Common myeloid progenitor, CD34-positive (primary cell): ENCODE data around the gene RAB27B.

ENCODE experiments used
- CTCF ChIA-PET: fragments of 350-600 bp; sonication (Branson Sonifier 250); formaldehyde crosslinking; loops from one replicate; lab custom pipeline; 2021; ENCODE audit warnings: antibody characterized with exemption; lab: Charles Lee
- POLR2A ChIA-PET: fragments of 350-600 bp; sonication (Branson Sonifier 250); formaldehyde crosslinking; loops from one replicate; lab custom pipeline; 2021; ENCODE audit warnings: antibody characterized with exemption; lab: Charles Lee
- DNase-seq, 3 donors: peaks; one replicate each; pipeline versions ENCODE4 v3.0.0 to v3.0.0-alpha.2; 2013
- H3K27ac ChIP-seq, 2 experiments: 1 replicate in 1 of 2; 2 replicates in 1 of 2; pipeline ENCODE4 v1.7.0; 2013; ENCODE audit warnings: inconsistent platforms in 2 of 2, low read length in 2 of 2, mild to moderate bottlenecking in 2 of 2, low read depth in 1 of 2, moderate library complexity in 1 of 2; ENCODE audit not compliant: severe bottlenecking in 2 of 2, insufficient read depth in 1 of 2, poor library complexity in 1 of 2
- H3K27me3 ChIP-seq, 5 experiments: replicated peaks in 2 of 5; 1 replicate in 3 of 5; 2 replicates in 2 of 5; pipeline versions ENCODE4 v1.6.1 to v1.7.0; 2013; ENCODE audit warnings: low read length in 4 of 5, mild to moderate bottlenecking in 2 of 5, moderate library complexity in 2 of 5, inconsistent platforms in 1 of 5; ENCODE audit not compliant: insufficient read depth in 5 of 5, control insufficient read depth in 4 of 5
- H3K36me3 ChIP-seq, 4 experiments: 1 replicate in 2 of 4; 2 replicates in 2 of 4; pipeline versions ENCODE4 v1.6.1 to v1.7.0; 2013; ENCODE audit warnings: low read length in 3 of 4, control low read depth in 1 of 4, mild to moderate bottlenecking in 1 of 4; ENCODE audit not compliant: control insufficient read depth in 4 of 4, insufficient read depth in 4 of 4
- H3K4me1 ChIP-seq, 4 experiments: 1 replicate in 3 of 4; 2 replicates in 1 of 4; pipeline versions ENCODE4 v1.6.1 to v1.7.1; 2013; ENCODE audit warnings: low read length in 3 of 4, mild to moderate bottlenecking in 3 of 4, control low read depth in 1 of 4, inconsistent platforms in 1 of 4, moderate library complexity in 1 of 4; ENCODE audit not compliant: control insufficient read depth in 4 of 4, insufficient read depth in 4 of 4; ENCODE audit errors: control extremely low read depth in 1 of 4
- H3K4me3 ChIP-seq, 7 experiments: 1 replicate in 4 of 7; 2 replicates in 3 of 7; pipeline versions ENCODE4 v1.5.1 to v1.7.0; 2013; ENCODE audit warnings: mild to moderate bottlenecking in 7 of 7, low read length in 6 of 7, moderate library complexity in 6 of 7, inconsistent platforms in 2 of 7, low read depth in 2 of 7, control low read depth in 1 of 7; ENCODE audit not compliant: insufficient read depth in 4 of 7, control insufficient read depth in 1 of 7; ENCODE audit errors: extremely low read depth in 1 of 7
- H3K9me3 ChIP-seq, 5 experiments: 1 replicate in 4 of 5; 2 replicates in 1 of 5; pipeline versions ENCODE4 v1.6.1 to v1.7.1; 2013; ENCODE audit warnings: low read length in 4 of 5, mild to moderate bottlenecking in 2 of 5, inconsistent platforms in 1 of 5, low read depth in 1 of 5, moderate library complexity in 1 of 5; ENCODE audit not compliant: control insufficient read depth in 4 of 5, insufficient read depth in 2 of 5; ENCODE audit errors: control extremely low read depth in 1 of 5
- WGBS: methylation state at CpG from one replicate; pipeline ENCODE4 v1.1.5; 2013; ENCODE audit not compliant: insufficient coverage; 5-methylcytosine and 5-hydroxymethylcytosine counted together

The RAB27B gene

GRCh38 chr18:54875063-54875462 lies 46.8 kb downstream of the RAB27B start:
- no peaks in the 10 kb centered on the region for H3K9me3 ChIP-seq

GRCh38 chr18:54877076-54877475 lies 48.8 kb downstream of the RAB27B start:
- Histone ChIP-seq H3K9me3 (no peaks in the 10 kb centered on the region), H3K4me3 (no peak overlapping the region), H3K36me3 (peaks cover 0 to 26% (median 11%) of the 10 kb centered on the region in 4 experiments), H3K27ac (no peak overlapping the region), H3K4me1 (peaks cover 15 to 41% (median 30%) of the 10 kb centered on the region in 4 experiments), H3K27me3 (no peaks in the 10 kb centered on the region)
- ChIA-PET POLR2A (no interaction called here), CTCF (interaction anchor here (0.7 kb wide), 1 partner anchor 73 kb away, joined by 3 read pairs; no protein-coding TSS in a partner anchor)
- WGBS: no CpG with 5 or more reads among the region's 1 CpG
- DNase-seq: no peak

More at GRCh38 chr18:54875063-54875462, 46.8 kb downstream of the RAB27B start:
- no peak for DNase-seq
- no peaks in the 10 kb centered on the region for H3K27me3 ChIP-seq
- ChIA-PET POLR2A (no interaction called here), CTCF (no interaction called here)
- H3K27ac ChIP-seq: no peak overlapping the region
- WGBS: 100% methylated on average over 3 of the region's 3 CpGs
- H3K36me3 ChIP-seq: peaks cover 0 to 9% (median 2%) of the 10 kb centered on the region in 4 experiments
- peaks cover 17 to 46% (median 39%) of the 10 kb centered on the region in 4 experiments for H3K4me1 ChIP-seq
- H3K4me3 ChIP-seq: no peak overlapping the region

- POLR2A ChIA-PET: no interaction called here
- H3K4me3 ChIP-seq: no peak overlapping the region
These were observed 49.9 kb downstream of the RAB27B start for GRCh38 chr18:54878159-54878622.

GRCh38 chr18:54878659-54879358 lies 50.5 kb downstream of the RAB27B start:
- H3K4me3 ChIP-seq: no peak overlapping the region
- H3K27me3 ChIP-seq: no peaks in the 10 kb centered on the region
- no peaks in the 10 kb centered on the region for H3K9me3 ChIP-seq
- H3K4me1 ChIP-seq: peaks cover 2 to 27% (median 15%) of the 10 kb centered on the region in 4 experiments
- 100% methylated on average over 1 of the region's 3 CpGs for WGBS
- ChIA-PET POLR2A (no interaction called here), CTCF (no interaction called here)
- no peak for DNase-seq
- no peak overlapping the region for H3K27ac ChIP-seq
- peaks cover 0 to 43% (median 16%) of the 10 kb centered on the region in 4 experiments for H3K36me3 ChIP-seq

More at GRCh38 chr18:54878159-54878622, 49.9 kb downstream of the RAB27B start:
- no peak overlapping the region for H3K27ac ChIP-seq
- CTCF ChIA-PET: no interaction called here
- WGBS: 86% methylated on average over 1 of the region's 2 CpGs
- no peaks in the 10 kb centered on the region for H3K9me3 ChIP-seq
- DNase-seq: peak in 2 of 3 donors; percentile 42 to 57
- no peaks in the 10 kb centered on the region for H3K27me3 ChIP-seq
- peaks cover 0 to 37% (median 16%) of the 10 kb centered on the region in 4 experiments for H3K36me3 ChIP-seq
- H3K4me1 ChIP-seq: peaks cover 8 to 33% (median 21%) of the 10 kb centered on the region in 4 experiments

- no peaks in the 10 kb centered on the region for H3K27me3 ChIP-seq
- ChIA-PET POLR2A (no interaction called here), CTCF (interaction anchor here (1.1 kb wide), 1 partner anchor 9 kb away, joined by 3 read pairs; no protein-coding TSS in a partner anchor)
- no peak for DNase-seq
- H3K4me3 ChIP-seq: no peak overlapping the region
- peaks cover 0 to 20% (median 10%) of the 10 kb centered on the region in 4 experiments for H3K4me1 ChIP-seq
- H3K36me3 ChIP-seq: peaks cover 2 to 51% (median 20%) of the 10 kb centered on the region in 4 experiments
- no peak overlapping the region for H3K27ac ChIP-seq
- WGBS: 100% methylated on average over 4 of the region's 4 CpGs
- no peaks in the 10 kb centered on the region for H3K9me3 ChIP-seq
These were observed 51.4 kb downstream of the RAB27B start for GRCh38 chr18:54879691-54880090.

- 83% methylated on average over 5 of the region's 5 CpGs for WGBS
- ChIA-PET POLR2A (no interaction called here), CTCF (interaction anchor here (1.1 to 1.7 kb wide), 3 partner anchors 8 to 10 kb away, joined by 3 to 6 read pairs (median 4); no protein-coding TSS in a partner anchor)
- Histone ChIP-seq H3K4me3 (no peak overlapping the region), H3K4me1 (peaks cover 0 to 14% (median 8%) of the 10 kb centered on the region in 4 experiments), H3K9me3 (no peaks in the 10 kb centered on the region), H3K27ac (no peak overlapping the region), H3K27me3 (no peaks in the 10 kb centered on the region), H3K36me3 (peaks cover 2 to 60% (median 23%) of the 10 kb centered on the region in 4 experiments)
- DNase-seq: peak in 2 of 3 donors; percentile 54 to 56
These were observed 52.3 kb downstream of the RAB27B start for GRCh38 chr18:54880395-54881105.
